ENCODE measurements around the gene RNF44.
A peak's percentile ranks its signal among the peaks of the same experiment; 100 is the strongest.
"Not testable (repeated sequence)": the region's sequence is repeated elsewhere in the genome, so short reads cannot be mapped to it uniquely, and the experiment has no call there.

The RNF44 gene

GRCh38 chr5:176550937-176551336 lies 13.7 kb upstream of the RNF44 start:
- DNase-seq: not testable (repeated sequence)

GRCh38 chr5:176550275-176550831 lies 13.2 kb upstream of the RNF44 start:
- no peak for DNase-seq

- DNase-seq: no peak
These were observed 12.7 kb upstream of the RNF44 start for GRCh38 chr5:176549871-176550270.

GRCh38 chr5:176548967-176549444 lies 11.8 kb upstream of the RNF44 start, which contains the start of gene CDHR2:
CDHR2 (plus strand) TSS chr5:176549342; CDS start chr5:176565353, 16,011 bp downstream.
- no peak for DNase-seq

DNA sequence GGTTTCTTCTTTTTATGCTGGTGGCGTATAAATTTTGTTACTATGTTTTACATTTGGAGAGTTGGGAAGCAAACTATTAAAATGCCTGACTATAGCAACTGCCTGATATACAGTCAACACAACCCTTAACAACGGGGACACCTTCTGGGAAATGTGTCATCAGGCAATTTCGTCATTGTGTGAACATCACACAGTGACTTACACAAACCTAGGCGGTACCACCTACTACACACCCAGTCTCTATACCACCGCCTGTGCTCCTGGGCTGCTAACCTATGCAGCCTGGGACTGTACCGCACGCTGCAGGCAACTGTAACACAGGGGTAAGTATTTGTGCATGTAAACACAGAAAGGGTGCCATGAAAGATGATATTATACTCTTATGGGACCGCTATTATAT lies 10.6 kb upstream of the RNF44 start:
- DNase-seq: no peak

GRCh38 chr5:176545737-176546509 lies 8.7 kb upstream of the RNF44 start:
- DNase-seq: no peak

- no peak for DNase-seq
These were observed 8.2 kb upstream of the RNF44 start for GRCh38 chr5:176545388-176545736.

DNA sequence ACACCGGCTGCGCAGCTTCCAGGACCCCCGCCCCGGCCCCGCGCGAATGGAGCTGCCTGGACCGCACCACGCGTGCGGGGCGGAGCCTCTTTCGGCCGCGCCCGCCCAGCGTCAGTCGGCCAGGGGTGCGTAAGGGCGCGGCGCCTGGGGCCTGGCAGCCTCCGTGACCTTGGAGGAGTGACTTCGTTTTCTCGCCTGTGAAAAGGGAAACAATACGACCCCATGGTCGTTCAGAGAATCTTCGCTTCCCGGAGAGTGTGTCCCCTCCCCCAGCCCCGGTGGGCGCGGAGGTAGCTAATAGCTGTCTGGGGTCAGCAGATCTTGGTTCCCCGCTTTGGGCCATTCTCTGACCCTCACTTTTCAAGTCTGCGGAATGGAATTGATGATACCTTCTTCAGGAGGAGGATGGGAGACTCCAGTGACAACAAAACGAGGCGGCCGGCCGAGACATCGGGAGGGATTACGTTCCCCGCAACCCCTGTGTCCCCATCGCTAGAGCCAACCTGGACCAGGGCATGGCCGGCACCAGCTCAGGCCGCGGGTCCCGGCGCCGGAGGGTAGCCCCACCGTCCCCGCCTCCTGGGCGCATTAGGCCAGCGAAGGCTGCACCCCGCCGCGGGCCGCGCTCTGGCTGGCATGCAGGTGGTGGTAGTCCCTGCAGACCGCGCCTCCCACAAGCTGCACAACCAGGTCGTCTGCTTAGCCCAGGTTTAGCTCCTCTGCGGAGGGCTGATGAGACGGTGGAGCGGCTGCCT lies 6.4 kb upstream of the RNF44 start:
- DNase-seq: peak; percentile 41

DNA sequence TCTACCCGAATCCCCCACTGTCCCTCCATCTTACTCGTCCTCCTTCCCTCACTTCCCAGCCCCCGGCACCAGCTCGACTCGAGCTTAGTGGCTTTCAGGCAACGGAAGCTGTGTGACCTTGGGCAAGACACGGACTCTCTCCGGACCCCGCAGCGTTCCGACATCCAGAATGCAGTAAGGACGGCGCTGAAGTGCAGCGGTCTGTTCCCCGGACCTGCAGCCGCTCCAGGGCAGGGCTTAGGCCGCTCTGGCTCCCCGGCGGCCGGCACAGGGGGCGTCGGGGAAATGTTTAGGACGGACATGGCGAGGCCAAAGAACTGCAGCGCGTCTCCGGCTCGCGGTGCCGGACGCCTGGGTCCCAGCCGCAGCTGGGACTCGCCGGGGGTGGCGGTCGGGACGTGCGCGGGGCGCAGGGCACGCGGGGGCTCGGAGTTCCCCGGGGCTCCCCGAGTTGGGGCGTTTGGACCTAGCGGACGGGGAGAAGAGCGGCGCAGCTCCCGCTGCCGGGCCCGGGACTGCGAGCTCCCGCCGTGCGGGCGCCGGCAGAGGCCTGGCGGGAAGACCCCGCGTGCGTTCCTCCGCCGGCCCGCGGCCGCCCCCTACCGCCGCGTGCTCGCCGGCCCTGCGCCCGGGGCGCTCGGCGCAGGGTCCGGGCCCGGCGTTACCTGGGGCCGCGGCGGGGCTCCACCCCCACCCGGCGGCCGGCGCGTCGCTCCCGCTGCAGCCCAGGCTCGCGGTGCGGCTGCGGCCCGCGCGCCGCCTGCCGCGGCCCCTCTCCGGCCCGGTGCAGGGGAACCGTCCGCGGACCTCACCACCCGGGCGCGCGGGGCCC lies 5.6 kb upstream of the RNF44 start:
- no peak for DNase-seq

- no peak for DNase-seq
These were observed 5.0 kb upstream of the RNF44 start for GRCh38 chr5:176542135-176542595.

- no peak for DNase-seq
These were observed 4.3 kb upstream of the RNF44 start for GRCh38 chr5:176541338-176542134.

GRCh38 chr5:176540956-176541337 lies 3.7 kb upstream of the RNF44 start:
- no peak for DNase-seq

GRCh38 chr5:176540476-176540899 lies 3.3 kb upstream of the RNF44 start:
- no peak for DNase-seq

- DNase-seq: no peak
These were observed 1.8 kb upstream of the RNF44 start for GRCh38 chr5:176538989-176539384.

DNA sequence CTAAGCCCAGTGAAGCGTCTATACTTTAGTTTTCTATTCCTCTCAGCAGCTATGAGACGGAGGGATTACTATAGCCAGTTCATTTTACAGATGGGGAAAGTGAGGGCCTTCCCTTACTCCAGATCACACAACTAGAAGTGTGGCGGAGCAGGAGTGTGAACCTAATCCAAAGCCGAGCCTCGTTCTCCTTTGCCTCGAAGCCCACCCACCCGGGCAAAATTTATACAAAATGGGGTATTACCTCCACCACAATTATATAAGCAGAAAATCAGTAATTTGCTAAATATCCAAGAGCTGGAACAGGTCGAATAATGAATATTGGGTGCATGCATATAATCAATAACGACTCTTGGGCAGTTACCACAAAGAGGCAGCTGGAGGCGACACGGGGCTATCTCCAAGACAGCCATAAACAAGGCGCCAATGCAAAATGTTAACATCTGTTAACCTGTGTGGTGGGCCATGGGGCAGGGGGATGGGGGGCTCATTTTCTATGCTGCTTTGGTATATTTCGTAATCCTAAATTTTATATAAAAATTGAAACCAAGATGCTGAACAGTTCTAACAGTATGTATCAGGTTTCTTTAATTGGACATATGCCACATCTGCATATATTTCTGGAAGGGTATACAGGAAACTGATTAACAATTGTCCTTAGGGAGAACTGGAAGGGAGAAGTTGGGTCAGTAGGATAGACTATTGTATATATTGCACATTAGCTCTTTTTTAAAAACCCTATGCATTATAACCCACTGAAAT lies 1.2 kb upstream of the RNF44 start:
- no peak for DNase-seq

DNA sequence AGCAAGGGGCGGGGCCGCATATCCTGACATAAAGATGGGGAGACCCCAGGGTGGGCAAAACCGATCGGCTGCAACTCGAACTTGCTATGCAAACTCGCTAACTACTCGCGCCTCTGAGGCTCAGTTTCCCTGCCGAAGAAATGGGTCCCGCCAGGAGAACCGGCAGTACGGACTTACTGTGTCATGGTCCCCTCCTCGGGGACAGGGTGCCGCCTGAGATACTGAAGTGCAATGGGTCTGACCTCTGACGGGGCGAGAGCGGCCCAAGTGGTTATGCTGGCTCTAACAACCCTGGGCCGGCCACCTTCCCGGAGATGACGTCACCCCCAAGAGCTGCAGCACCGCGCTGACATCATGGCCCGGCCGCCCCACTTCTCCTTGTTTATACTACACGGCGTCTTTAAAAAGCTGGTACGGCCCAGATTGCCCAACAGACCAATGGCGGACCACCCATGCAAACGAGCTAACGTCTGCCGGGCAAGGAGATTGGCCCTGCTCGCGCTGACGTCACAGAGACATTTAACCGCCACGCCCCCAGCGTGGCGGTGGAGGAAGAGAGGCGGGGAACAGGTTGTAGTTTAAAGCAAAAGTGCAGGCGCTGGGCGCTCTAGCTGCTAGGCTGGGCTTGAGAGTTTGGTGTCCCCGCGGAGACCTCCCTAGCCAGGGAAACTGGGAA lies 490 bp upstream of the RNF44 start:
- peak; percentile 93 for DNase-seq

- DNase-seq: no peak
These were observed 885 bp downstream of the RNF44 start for GRCh38 chr5:176536132-176536901.

- no peak for DNase-seq
These were observed 1.5 kb downstream of the RNF44 start for GRCh38 chr5:176535664-176536131.

- DNase-seq: no peak
These were observed 2.0 kb downstream of the RNF44 start for GRCh38 chr5:176535101-176535663.

Measured in NCI-H1105 (cell line).